HUDEP-2 (cell line): ENCODE data around the gene TEKT2.
A peak's percentile ranks its signal among the peaks of the same experiment; 100 is the strongest.

Experiments used
- DNase-seq, 76 experiments: peaks; one replicate each; lab custom pipeline; 2025; ENCODE audit not compliant: unreplicated experiment in 76 of 76; lab: John Stamatoyannopoulos, UW

TEKT2 gene

DNA sequence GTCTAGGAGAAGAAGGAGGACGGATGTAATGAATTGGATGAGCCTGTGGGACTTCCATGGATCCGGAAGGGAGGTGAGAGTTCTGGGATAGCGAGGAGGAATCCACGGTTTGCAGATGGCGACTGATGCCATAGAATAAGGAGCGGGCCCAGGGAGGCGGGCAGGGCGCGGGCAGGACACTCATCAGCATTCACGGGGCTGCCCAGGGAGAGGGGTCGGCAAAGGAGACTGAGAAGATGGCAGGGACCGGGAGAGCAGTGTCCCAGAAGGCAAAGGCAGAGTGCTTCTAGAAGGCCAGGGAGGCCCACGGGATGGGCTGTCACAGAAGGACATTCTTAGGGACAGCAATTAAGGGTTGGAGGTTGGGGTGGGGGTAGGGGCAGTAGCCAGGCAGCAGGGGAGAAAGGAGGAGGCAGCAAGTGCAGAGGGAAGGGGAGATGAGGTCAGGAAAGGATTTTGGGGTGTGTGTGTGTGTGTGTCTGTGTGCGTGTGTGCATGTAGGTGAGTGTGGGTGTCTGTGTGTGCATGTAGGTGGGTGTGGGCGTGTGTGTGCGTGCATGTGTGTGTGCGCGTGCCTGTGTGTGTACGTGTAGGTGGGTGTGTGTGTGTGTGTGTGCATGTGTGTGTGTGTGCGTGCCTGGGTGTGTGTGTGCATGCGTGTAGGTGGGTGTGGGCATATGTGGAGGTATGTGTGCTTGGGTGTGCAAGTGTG is 42.3 kb downstream of the TEKT2 start:
- no peak for DNase-seq

DNA sequence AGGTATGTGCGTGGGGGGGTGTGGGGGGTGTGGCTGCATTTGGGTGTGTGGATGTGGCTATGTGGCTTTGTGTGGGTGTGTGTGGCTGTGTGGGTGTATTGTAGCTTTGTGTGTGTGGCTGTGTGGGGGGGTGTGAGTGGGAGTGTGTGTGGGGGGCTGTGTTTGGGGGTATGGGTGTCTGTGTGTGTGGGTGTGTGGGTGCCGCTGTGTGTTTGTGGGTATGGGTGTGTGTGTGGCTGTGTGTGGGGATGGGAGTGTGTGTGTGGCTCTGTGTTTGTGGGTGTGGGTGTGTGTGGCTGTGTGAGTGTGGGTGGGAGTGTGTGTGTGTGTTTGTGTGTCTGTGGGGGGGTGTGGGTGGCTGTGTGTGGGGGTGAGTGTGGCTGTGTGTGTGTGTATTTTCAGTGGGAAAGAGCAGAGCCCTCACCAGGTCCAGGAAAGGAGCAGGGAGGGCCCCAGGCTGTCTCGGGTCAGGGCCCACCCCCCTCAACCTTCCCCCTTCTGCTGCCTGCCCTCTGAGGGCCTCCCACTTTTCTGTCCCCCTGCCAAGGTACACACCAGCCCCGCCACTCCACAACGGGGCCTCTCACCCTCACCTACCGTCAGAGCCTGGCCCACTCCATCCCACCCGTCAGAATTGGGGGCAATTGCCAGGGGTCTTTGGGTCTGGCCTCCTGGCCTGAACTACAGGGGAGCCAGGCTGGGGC is 43.1 kb downstream of the TEKT2 start:
- peak in 11 of 76 experiments; percentile 8 to 44 (median 28) for DNase-seq

DNA sequence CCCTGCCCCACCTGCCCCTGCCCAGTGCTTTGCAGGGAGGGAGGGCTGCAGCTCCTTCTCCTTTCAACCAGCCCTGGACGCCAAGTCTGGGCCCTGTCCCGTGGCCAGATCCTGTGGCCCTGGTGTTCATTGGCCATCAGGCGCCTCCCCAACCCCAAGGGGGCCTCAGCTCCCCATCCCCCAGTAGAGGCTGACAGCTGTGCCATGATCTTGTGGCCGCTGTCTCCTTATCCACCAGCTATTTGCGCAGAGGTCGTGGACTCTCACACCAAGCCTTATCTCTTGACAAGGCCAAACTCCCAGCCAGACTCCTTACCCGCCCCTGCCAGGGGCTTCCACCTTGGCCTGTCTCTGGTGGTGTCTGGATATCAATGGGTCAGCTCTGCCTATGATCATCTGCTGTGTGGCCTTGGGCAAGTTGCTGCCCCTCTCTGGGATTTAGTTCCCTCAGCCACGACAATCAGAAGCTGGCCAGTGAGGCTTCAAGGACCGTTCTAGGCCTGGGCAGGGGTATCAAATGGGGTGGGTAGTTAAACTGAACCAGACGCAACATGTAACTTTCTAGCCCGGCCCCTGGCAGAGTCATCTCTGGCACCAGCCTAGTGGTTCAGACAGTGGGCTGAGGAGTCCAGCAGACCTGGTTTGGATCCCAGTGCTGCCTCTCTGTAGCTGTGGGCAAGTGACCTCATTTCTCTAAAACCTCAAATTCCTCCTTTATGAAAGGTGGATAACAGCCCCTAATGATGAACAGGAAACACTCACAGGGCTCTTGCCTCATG is 44.4 kb downstream of the TEKT2 start:
- peak in 12 of 76 experiments; percentile 3 to 35 (median 16) for DNase-seq

DNA sequence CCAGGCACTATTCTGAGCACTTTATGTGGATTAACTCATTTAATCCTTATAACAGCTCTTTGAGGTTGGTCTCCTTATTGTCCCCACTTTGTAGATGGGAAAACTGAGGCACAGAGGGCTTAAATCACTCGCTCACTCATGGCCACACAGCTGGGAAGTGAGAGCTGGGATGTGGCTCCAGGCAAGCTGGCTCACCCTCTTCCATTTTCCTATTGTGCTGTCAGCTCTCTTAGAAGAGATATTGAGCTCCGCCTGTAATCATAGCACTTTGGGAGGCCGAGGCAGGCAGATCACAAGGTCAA is 45.0 kb downstream of the TEKT2 start:
- no peak for DNase-seq

DNA sequence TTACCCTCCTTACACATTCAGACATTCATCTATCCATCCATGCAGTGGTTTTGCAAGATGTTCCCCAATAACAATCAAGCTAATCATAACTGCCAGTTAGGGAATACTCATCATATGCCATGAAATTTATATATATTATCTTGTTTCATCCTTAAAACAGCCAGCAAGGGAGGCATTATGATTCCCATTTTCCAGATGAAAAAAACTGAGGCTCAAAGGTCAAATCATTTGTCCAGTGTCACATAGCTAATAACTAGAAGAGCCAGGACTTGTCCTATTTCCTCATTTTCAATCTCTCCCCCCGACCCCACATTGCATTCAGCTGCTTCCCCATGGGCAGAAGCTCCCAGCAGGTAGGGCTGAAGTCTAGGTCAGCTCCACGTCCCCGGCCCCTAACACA is 48.1 kb downstream of the TEKT2 start:
- no peak for DNase-seq

DNA sequence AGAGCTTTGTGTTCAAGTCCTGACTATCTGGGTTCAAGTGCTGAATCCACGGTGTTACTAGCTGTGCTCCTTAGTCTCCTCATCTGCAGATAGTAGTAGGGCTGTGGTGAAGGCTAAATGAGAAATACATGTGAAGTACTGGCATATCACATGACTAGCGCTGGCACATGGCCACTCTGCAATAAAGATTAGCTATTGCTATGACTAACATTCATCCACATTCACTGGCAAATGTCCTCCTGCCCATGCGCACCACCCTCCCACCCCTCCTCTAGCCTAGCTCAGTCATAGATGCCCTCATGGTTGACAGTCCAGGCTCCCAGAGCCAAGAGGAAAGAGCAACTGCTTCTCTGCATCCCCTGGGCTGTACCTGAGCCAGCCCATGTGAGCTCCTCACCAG is 49.6 kb downstream of the TEKT2 start:
- DNase-seq = peak in 74 of 76 experiments; percentile 22 to 94 (median 85)

DNA sequence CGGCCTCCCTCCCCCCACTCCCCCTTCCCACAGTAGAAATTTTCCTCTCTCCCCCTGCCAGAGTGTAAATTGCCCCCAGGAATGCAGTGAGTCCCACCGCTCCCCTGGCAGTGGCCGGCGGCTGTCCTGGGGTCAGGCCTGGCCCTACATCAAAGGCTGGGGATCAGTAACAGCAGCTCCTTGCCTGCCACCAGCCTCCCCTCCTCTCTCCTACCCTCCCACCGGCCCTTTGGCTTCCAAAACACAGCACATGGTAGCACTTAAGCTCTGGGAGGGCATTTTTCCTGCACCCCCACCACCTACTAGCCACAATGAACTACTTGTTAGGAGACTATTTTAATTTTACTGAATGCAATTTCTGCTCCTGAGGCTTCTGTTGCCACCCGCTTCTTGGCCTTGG is 50.1 kb downstream of the TEKT2 start:
- DNase-seq = no peak

DNA sequence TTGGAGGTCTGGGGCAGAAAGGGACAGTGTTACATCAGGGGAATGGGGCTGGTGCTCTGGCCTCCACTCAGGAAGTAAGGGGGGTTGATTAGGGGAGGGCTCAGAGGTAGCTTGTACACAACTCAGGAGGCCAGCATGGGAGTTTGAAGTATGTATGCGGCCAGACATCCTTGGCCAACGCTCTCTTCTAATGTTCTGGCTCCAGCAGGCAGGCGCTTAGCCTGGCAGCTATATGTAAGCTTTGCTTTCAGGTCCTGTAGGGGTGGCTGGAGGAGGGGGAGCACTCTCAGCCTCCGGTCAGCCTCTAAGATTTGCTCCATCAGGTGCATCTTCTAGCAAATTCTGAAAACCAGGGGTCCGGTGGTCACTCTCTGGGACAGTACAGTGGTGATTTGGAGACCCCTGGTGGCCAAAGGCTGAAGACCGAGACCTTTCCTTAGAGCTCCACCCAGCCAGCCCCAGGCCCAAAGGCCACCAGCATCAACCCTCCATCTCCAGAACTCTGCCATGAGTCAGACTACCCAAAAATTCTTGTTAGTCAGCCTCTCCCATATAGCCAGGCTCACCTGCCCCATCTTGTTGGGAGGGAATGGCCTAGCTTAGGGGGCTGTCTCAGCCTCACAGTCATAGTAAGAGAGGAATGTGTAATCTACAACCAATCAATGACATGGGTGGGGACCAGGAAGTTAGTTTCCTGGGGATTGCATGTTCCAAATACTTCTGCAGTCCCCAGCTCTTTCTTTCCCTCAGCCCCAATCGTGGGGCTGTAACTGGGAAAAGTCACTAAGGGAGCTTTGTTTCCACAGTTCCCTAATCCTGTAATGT is 50.8 kb downstream of the TEKT2 start:
- DNase-seq = peak in 39 of 76 experiments; percentile 5 to 51 (median 24)

DNA sequence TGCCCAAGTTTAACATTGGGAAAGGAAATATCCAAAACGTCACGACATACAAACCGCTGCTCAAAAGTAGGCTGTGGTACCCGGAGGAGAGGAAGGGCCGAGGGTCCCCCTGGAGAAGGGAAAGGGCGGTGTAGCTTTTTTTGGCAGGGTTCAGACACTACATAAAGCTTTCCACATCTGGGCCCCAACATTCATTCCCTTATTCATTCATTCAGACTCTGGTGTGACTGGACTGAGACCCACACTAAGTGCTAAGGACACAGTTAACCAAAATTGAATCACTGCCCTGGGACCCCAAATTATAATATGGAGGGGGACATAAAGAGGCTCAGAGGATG is 51.4 kb downstream of the TEKT2 start:
- DNase-seq = no peak

DNA sequence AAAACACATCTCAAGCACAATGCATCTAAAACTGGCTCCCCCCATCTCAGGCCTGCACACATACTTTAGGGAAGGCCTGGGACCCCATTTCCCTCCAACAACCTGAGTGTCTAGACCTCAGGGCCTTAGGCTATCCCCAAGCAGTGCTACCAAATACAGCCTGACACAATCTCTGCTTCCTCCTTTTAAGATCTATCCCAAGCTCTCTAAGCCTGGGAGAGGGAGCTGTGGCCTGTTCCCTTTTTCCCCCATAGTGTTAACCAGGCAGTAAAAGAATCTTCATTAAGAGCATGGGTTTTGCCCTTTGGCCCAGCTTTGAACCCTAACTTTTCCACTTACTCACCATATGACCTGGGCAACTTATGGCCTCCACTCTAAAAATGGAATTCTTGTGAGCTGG is 51.9 kb downstream of the TEKT2 start:
- no peak for DNase-seq

DNA sequence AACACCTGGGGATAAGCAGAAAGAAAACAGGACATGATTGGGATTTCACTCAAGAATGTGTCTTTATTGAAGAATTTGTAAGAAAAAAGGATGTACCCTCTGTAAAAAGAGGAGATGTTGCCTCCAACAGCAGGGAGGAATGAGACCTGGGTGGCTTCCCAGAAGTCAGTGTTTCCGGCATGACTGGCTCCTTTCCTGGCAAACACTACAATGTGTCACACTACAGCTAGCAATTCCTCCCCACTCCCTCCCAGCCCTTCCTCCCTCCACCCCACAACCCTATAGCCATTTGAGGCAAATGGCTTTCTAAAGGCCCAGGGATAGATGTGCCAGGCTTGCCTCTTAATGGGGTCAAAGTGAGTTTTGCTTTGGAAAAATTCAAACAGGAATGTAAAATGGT is 52.6 kb downstream of the TEKT2 start:
- DNase-seq = no peak

DNA sequence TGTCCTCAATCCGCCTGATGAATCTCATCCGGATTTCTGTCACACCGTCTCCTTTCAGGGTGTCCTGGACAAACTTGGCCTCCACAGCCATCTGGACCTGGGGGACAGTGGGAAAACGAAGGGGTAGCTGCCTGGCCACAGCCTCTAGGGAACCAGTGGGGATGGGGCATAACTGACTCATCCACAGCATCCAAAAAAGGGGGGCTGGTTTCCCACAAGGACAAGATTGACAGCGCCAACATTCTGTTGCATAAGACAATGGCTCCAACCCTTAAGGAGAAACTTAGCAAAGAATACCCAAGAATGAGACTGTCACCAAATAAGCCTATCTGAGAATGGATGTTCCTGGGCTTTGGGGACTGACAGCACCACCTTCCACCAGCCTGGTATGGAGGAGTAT is 53.3 kb downstream of the TEKT2 start:
- DNase-seq = no peak

DNA sequence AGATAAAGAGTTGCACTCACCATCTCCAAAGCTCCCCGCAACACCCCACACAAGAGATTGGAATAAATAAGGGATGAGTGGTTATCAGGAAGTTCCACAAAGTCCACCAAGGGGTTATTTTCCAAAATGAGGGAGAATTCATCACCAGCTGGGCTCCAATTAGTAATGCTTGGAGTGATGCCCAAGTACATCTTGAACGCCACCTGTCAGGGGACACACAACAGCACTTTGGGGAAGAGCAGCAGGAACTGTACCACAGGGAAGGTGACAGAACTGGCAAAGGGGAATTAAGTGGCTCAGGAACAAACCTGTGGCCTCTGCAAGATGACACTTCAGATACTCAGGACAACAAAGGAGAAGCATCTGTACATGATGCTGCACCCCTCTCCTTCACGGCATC is 53.9 kb downstream of the TEKT2 start:
- no peak for DNase-seq
